GM10248 (cell line): ENCODE data around the gene CCDC71L.

Experiments
- CTCF ChIA-PET: fragments of 300-600 bp; sonication (Branson Sonifier 250); formaldehyde crosslinking; extraction: SDS; loops from one replicate; lab custom pipeline; 2021; ENCODE audit warnings: antibody characterized with exemption; lab: Yijun Ruan, JAX
- POLR2A ChIA-PET: fragments of 350-650 bp; sonication (Branson Sonifier 250); formaldehyde crosslinking; extraction: SDS; loops from one replicate; lab custom pipeline; 2020; ENCODE audit warnings: antibody characterized with exemption; lab: Yijun Ruan, JAX
- DNase-seq: peaks from one replicate; pipeline ENCODE4 v3.0.0; 2012; ENCODE audit errors: extremely low spot score
- CTCF ChIP-seq: IDR thresholded peaks from 2 replicates; pipeline ENCODE4 v1.5.1; 2012; ENCODE audit warnings: mild to moderate bottlenecking, low read depth; ENCODE audit errors: extremely low read depth, missing control alignments, control extremely low read depth

Gene CCDC71L

GRCh38 chr7:106668861-106669524 lies 8.0 kb upstream of the CCDC71L start:
- no peak for TF ChIP-seq CTCF
- ChIA-PET CTCF (interaction anchor here (1.3 to 3.9 kb wide), 2 partner anchors 9 kb away, joined by 4 to 28 read pairs; partner anchors contain the start of gene CCDC71L), POLR2A (no interaction called here)
- DNase-seq = no peak

GRCh38 chr7:106666353-106666752 lies 5.4 kb upstream of the CCDC71L start:
- CTCF ChIA-PET = interaction anchor here (1.1 to 2.9 kb wide), 2 partner anchors 45 to 71 kb away, joined by 3 to 10 read pairs; no protein-coding TSS in a partner anchor

GRCh38 chr7:106664343-106664742 lies 3.4 kb upstream of the CCDC71L start:
- no peak for TF ChIP-seq CTCF
- no peak for DNase-seq
- CTCF ChIA-PET = interaction anchor here (2.9 kb wide), 1 partner anchor 73 kb away, joined by 10 read pairs; no protein-coding TSS in a partner anchor
- POLR2A ChIA-PET = no interaction called here

More at GRCh38 chr7:106666353-106666752, 5.4 kb upstream of the CCDC71L start:
- POLR2A ChIA-PET = no interaction called here
- no peak for DNase-seq
- TF ChIP-seq CTCF = no peak

GRCh38 chr7:106659963-106660861 lies 746 bp downstream of the CCDC71L start:
- DNase-seq = peak; percentile 88
- peak; percentile 86 for TF ChIP-seq CTCF
- CTCF ChIA-PET = interaction anchor here (0.6 to 6.7 kb wide), 34 partner anchors 10 to 523 kb away, joined by 3 to 76 read pairs (median 5); partner anchors contain the start of gene HBP1
- POLR2A ChIA-PET = no interaction called here

- TF ChIP-seq CTCF = no peak
- ChIA-PET POLR2A (no interaction called here), CTCF (interaction anchor here (0.7 to 6.7 kb wide), 27 partner anchors 11 to 509 kb away, joined by 3 to 76 read pairs (median 6); partner anchors contain the start of gene HBP1)
- DNase-seq = no peak
These were observed 1.6 kb downstream of the CCDC71L start for GRCh38 chr7:106659166-106659962.
